GM12875 (cell line): ENCODE measurements around the gene RICTOR.
A peak's percentile ranks its signal among the peaks of the same experiment; 100 is the strongest.

Experiments
- H3K4me3 ChIP-seq: one replicate; pipeline ENCODE4 v1.5.1; 2011; ENCODE audit warnings: low read depth, low read length, control low read depth
- CTCF ChIP-seq: IDR thresholded peaks from 2 replicates; pipeline ENCODE4 v1.5.1; 2011; ENCODE audit warnings: low read depth, mild to moderate bottlenecking, control low read depth, inconsistent platforms, low read length, moderate library complexity, borderline replicate concordance; ENCODE audit not compliant: insufficient read depth

Gene RICTOR

GRCh38 chr5:39080168-39080567 is 6.0 kb upstream of the RICTOR start:
- TF ChIP-seq CTCF: no peak

GRCh38 chr5:39079147-39079546 is 4.9 kb upstream of the RICTOR start:
- H3K4me3 ChIP-seq: no peak overlapping the region
- TF ChIP-seq CTCF: no peak

More at GRCh38 chr5:39080168-39080567, 6.0 kb upstream of the RICTOR start:
- H3K4me3 ChIP-seq: no peak overlapping the region

GRCh38 chr5:39076757-39077728 is 2.8 kb upstream of the RICTOR start:
- peak overlapping the region; percentile 15 for H3K4me3 ChIP-seq
- no peak for TF ChIP-seq CTCF

GRCh38 chr5:39076101-39076756 is 2.0 kb upstream of the RICTOR start:
- H3K4me3 ChIP-seq: peak overlapping the region; percentile 15
- no peak for TF ChIP-seq CTCF

GRCh38 chr5:39073767-39074016 is 507 bp downstream of the RICTOR start:
- TF ChIP-seq CTCF: no peak
- H3K4me3 ChIP-seq: peak overlapping the region; percentile 90

GRCh38 chr5:39072925-39073766 is 1.1 kb downstream of the RICTOR start:
- H3K4me3 ChIP-seq: peak overlapping the region; percentile 90
- TF ChIP-seq CTCF: no peak
